ENCODE measurements around the gene DLX4. TPM values are rescaled to one million over a fixed set of nuclear protein-coding genes. Genes with fewer than 3 reads are reported as not detected.

The DLX4 gene
- total and polyA plus RNA-seq, 2 of the 4 experiments (the other 2 are of a cell fraction), result not detected

GRCh38 chr17:50023520-50023919, 54.5 kb downstream of the DLX4 start:
- WGBS, 2 experiments (ENCODE audit: extremely low coverage in 2 of 2, insufficient read length in 1 of 2), result no CpG with 5 or more reads among the region's 8 CpGs
- H3K79me1 ChIP-seq (ENCODE audit: low read depth in 1 of 2, low read length in 2 of 2), result 0 out of 4 replicates have a peak, but pooled peaks cover 0 to 3% of the 10 kb centered on the region in 2 experiments
- ChIA-PET CTCF (no interaction called here), POLR2A (ENCODE audit: unreplicated experiment) (no interaction called here)
- H2BK15ac ChIP-seq (ENCODE audit: low read depth, low read length), result no peak overlapping the region
- H3K14ac ChIP-seq (replicated peaks; ENCODE audit: low read depth, low read length), result no peak overlapping the region
- no peak overlapping the region for H4K91ac ChIP-seq (ENCODE audit: insufficient read depth, low read depth, low read length)
- H4K8ac ChIP-seq (ENCODE audit: low read depth in 2 of 2, low read length in 2 of 2), result no peak overlapping the region
- H4K20me1 ChIP-seq (ENCODE audit: insufficient read depth, low read length), result no peaks in the 10 kb centered on the region; the same call in 1 of the 2 replicates
- H2AK5ac ChIP-seq (ENCODE audit: low read depth, low read length), result no peak overlapping the region
- BruUV-seq (replicated peaks), result no TSS peak
- no peak overlapping the region for H3K56ac ChIP-seq (ENCODE audit: extremely low read depth, insufficient read depth, low read length)
- H2BK5ac ChIP-seq (ENCODE audit: low read depth, low read length, poor library complexity, severe bottlenecking), result no peak overlapping the region
- peaks cover 19% of the 10 kb centered on the region for H3K4me1 ChIP-seq (ENCODE audit: control insufficient read depth, insufficient read depth, low read length)
- H3K9ac ChIP-seq (ENCODE audit: low read depth, low read length), result no peak overlapping the region
- H3K23ac ChIP-seq (ENCODE audit: low read depth, low read length), result no peak overlapping the region
- no peak for TF ChIP-seq CTCF (conservative IDR thresholded peaks at IDR 0.05; ENCODE audit: low read depth, low read length)
- no peak for TF ChIP-seq RFX5 (IDR thresholded peaks at IDR 0.05; ENCODE audit: low read depth, low read length)
- no peak for TF ChIP-seq CEBPB (IDR thresholded peaks at IDR 0.05; ENCODE audit: low read depth, low read length)
- no peak for TF ChIP-seq POLR2A (IDR thresholded peaks at IDR 0.05; ENCODE audit: low read depth, low read length)
- no peak for TF ChIP-seq RAD21 (IDR thresholded peaks at IDR 0.05; ENCODE audit: low read length)
- TF ChIP-seq ELK1 (IDR thresholded peaks at IDR 0.05; ENCODE audit: borderline replicate concordance, low read depth, low read length), result no peak
- TF ChIP-seq MAFK (IDR thresholded peaks at IDR 0.05; ENCODE audit: low read depth, low read length), result no peak
- TF ChIP-seq MAZ (IDR thresholded peaks at IDR 0.05; ENCODE audit: borderline replicate concordance, low read depth, low read length), result no peak
- TF ChIP-seq RCOR1 (IDR thresholded peaks at IDR 0.05; ENCODE audit: insufficient replicate concordance, low read length), result no peak
- no peak for TF ChIP-seq BHLHE40 (IDR thresholded peaks at IDR 0.05; ENCODE audit: low read depth, low read length)
- no peak for TF ChIP-seq SMC3 (IDR thresholded peaks at IDR 0.05; ENCODE audit: low read depth, low read length)
- TF ChIP-seq FOS (IDR thresholded peaks at IDR 0.05; ENCODE audit: low read depth, low read length), result no peak
- no peak for TF ChIP-seq NFE2L2 (IDR thresholded peaks at IDR 0.05; ENCODE audit: low read depth, low read length)
- TF ChIP-seq USF2 (IDR thresholded peaks at IDR 0.05; ENCODE audit: low read depth, low read length), result no peak
- no peak for TF ChIP-seq MXI1 (IDR thresholded peaks at IDR 0.05; ENCODE audit: borderline replicate concordance, low read depth, low read length)
- TF ChIP-seq CHD1 (IDR thresholded peaks at IDR 0.05; ENCODE audit: low read depth, low read length), result no peak
- no peak overlapping the region for H3K4ac ChIP-seq (ENCODE audit: low read depth, low read length)
- H3K9me3 ChIP-seq (ENCODE audit: control insufficient read depth, insufficient read depth, low read length), result no peaks in the 10 kb centered on the region
- H2BK120ac ChIP-seq (ENCODE audit: low read depth, low read length), result no peak overlapping the region
- H3K4me3 ChIP-seq (ENCODE audit: insufficient read depth, low read depth, low read length), result no peak overlapping the region
- no peak overlapping the region for H3K18ac ChIP-seq (ENCODE audit: low read depth, low read length)
- no peak overlapping the region for H2AFZ ChIP-seq (replicated peaks; ENCODE audit: low read length, poor library complexity)
- H2AK9ac ChIP-seq (replicated peaks; ENCODE audit: low read depth, low read length, poor library complexity), result no peak overlapping the region
- H2BK20ac ChIP-seq (ENCODE audit: low read depth, low read length), result no peak overlapping the region
- H3K27ac ChIP-seq (ENCODE audit: insufficient read depth, low read length), result no peak overlapping the region
- in situ Hi-C loops (cut with MboI; ENCODE audit: low sequenced_read_pairs), result no loop called here
- H3K4me2 ChIP-seq (ENCODE audit: low read depth, low read length), result no peak overlapping the region
- no peaks in the 10 kb centered on the region for H3K27me3 ChIP-seq (ENCODE audit: control insufficient read depth, insufficient read depth, low read length)
- DNase-seq (no peak), ATAC-seq (ENCODE audit: low read depth) (no peak)
- dilution Hi-C loops (cut with HindIII; ENCODE audit: low sequenced_read_pairs, unreplicated experiment), result no loop called here
- H3K36me3 ChIP-seq (ENCODE audit: control insufficient read depth, insufficient read depth, low read length), result no peaks in the 10 kb centered on the region
- intact Hi-C loops (cut with micrococcal nuclease), result no loop called here
- peaks cover 8% of the 10 kb centered on the region for H3K9me1 ChIP-seq (ENCODE audit: insufficient read depth, low read length)
- H4K5ac ChIP-seq (ENCODE audit: low read depth, low read length), result no peak overlapping the region

Data from IMR-90 (cell line).